Transverse colon (tissue), 4 donors: ENCODE measurements around the gene CYTH3. TPM values are rescaled to one million over a fixed set of nuclear protein-coding genes. Genes with fewer than 3 reads are reported as not detected.

Experiments
- DNase-seq: peaks from one replicate; pipeline ENCODE4 v3.0.0-alpha.2; 2019
- H3K27ac ChIP-seq, 4 donors: fragments of 200-600 bp; sonication (generic); 2 replicates each; pipeline ENCODE4 v1.5.1; 2016 to 2018; ENCODE audit warnings: inconsistent platforms in 4 of 4
- H3K27me3 ChIP-seq: fragments of 200-600 bp; sonication (generic); 2 replicates; pipeline ENCODE4 v1.5.1; 2017; ENCODE audit warnings: inconsistent platforms
- H3K36me3 ChIP-seq, 4 donors: fragments of 200-600 bp; sonication (generic); 2 replicates each; pipeline ENCODE4 v1.5.1; 2017 to 2019; ENCODE audit warnings: inconsistent platforms in 4 of 4
- H3K4me1 ChIP-seq, 4 donors: fragments of 200-600 bp; sonication (generic); 2 replicates each; pipeline ENCODE4 v1.5.1; 2017 to 2020; ENCODE audit warnings: inconsistent platforms in 4 of 4
- H3K4me3 ChIP-seq, 4 donors: fragments of 200-600 bp; sonication (generic); 1 replicate in 1 of 4; 2 replicates in 3 of 4; pipeline versions ENCODE4 v1.5.1 to v1.6.1; 2017 to 2019; ENCODE audit warnings: inconsistent platforms in 4 of 4
- H3K9me3 ChIP-seq, 2 donors: fragments of 200-600 bp; sonication (generic); 2 replicates each; pipeline ENCODE4 v1.5.1; 2017 to 2019; ENCODE audit warnings: inconsistent platforms in 2 of 2
- EP300 ChIP-seq: sonication (generic); formaldehyde crosslinking; IDR thresholded peaks from one replicate; pipeline ENCODE4 v1.6.1; 2017; ENCODE audit warnings: antibody characterized with exemption, low read depth
- POLR2A ChIP-seq: fragments of 450-650 bp; IDR thresholded peaks from one replicate; pipeline ENCODE4 v1.6.1; 2016; ENCODE audit warnings: antibody characterized with exemption, mild to moderate bottlenecking, moderate library complexity
- POLR2AphosphoS5 ChIP-seq, 3 donors: sonication (generic); formaldehyde crosslinking; IDR thresholded peaks; one replicate each; pipeline ENCODE4 v1.6.1; 2016; ENCODE audit warnings: antibody characterized with exemption in 3 of 3
- WGBS, 2 donors: methylation state at CpG; one replicate each; pipeline ENCODE4 v1.1.5; 2018; ENCODE audit warnings: low coverage in 1 of 2; 5-methylcytosine and 5-hydroxymethylcytosine counted together
- in situ Hi-C, 4 donors: fragments of 200-750 bp; cut with MboI; loops; one replicate each; pipeline versions ENCODE4 v1.15.0 to v1.15.1; 2017; ENCODE audit warnings: low sequenced_read_pairs in 3 of 4, low pct_ligation_motif_present in 1 of 4, low pct_unique_long_range_greater_than_20kb in 1 of 4
- intact Hi-C: fragments of 100-400 bp; cut with DNase I; formaldehyde crosslinking; loops from one replicate; pipeline ENCODE4 v1.15.1; 2023; ENCODE audit warnings: low total_unique reads
- total RNA-seq, 4 donors: library from RNA; depleted of rRNA; stranded (reverse); fragments of >200 nt; gene quantifications; one replicate each; pipeline ENCODE4 v1.1.0, GENCODE V29; 2016
- TF ChIP-seq, protein P1 (sequence below), 5 experiments: fragments of 200-600 bp in 3 of 5; fragments of 450-650 bp in 2 of 5; sonication (generic) in 3 of 5; IDR thresholded peaks; 1 replicate in 2 of 5; 2 replicates in 3 of 5; pipeline ENCODE4 v1.5.1; 2016 to 2017; ENCODE audit warnings: antibody characterized with exemption in 5 of 5, inconsistent platforms in 3 of 5, mild to moderate bottlenecking in 2 of 5, moderate library complexity in 1 of 5

Gene CYTH3
- total RNA-seq, 4 donors from 2014 or later, result 15.0 to 25.4 (median 19.4) TPM

DNA sequence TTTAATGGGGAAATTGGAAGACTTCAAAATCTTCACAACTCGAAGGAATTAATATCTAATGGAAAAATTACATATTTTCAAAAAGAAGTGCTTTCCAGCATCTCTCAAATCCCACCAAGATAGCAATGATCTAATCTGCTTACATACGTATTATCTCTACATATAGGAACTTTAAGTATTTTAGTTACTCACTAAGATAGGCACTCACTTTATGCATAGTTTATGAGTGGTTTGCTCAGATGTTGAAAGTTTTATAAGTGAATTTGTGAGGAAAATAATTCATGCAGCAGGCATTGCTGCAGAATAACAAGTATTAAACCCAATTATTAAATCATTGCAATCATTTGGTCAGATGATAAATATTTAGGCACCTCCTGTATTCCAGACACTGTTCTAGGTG lies 2.3 kb upstream of the CYTH3 start:
- Histone ChIP-seq H3K36me3 (no peaks in the 10 kb centered on the region), H3K4me1 (peaks cover 0 to 25% (median 19%) of the 10 kb centered on the region in 4 donors), H3K27me3 (no peaks in the 10 kb centered on the region), H3K9me3 (no peaks in the 10 kb centered on the region), H3K4me3 (no peak overlapping the region), H3K27ac (no peak overlapping the region)
- 86 to 90% methylated on average over 2 of the region's 2 CpGs for WGBS, 2 donors
- no peak for DNase-seq
- TF ChIP-seq POLR2AphosphoS5 (IDR thresholded peaks at IDR 0.05), result no peak
- TF ChIP-seq POLR2A, result no peak
- TF ChIP-seq, protein P1, sequence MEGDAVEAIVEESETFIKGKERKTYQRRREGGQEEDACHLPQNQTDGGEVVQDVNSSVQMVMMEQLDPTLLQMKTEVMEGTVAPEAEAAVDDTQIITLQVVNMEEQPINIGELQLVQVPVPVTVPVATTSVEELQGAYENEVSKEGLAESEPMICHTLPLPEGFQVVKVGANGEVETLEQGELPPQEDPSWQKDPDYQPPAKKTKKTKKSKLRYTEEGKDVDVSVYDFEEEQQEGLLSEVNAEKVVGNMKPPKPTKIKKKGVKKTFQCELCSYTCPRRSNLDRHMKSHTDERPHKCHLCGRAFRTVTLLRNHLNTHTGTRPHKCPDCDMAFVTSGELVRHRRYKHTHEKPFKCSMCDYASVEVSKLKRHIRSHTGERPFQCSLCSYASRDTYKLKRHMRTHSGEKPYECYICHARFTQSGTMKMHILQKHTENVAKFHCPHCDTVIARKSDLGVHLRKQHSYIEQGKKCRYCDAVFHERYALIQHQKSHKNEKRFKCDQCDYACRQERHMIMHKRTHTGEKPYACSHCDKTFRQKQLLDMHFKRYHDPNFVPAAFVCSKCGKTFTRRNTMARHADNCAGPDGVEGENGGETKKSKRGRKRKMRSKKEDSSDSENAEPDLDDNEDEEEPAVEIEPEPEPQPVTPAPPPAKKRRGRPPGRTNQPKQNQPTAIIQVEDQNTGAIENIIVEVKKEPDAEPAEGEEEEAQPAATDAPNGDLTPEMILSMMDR (IDR thresholded peaks at IDR 0.05), result no peak
- intact Hi-C loops, result loop anchor here (5.0 kb wide), 1 partner anchor 112 kb away; no protein-coding TSS in a partner anchor
- in situ Hi-C loops, result no loop called here

DNA sequence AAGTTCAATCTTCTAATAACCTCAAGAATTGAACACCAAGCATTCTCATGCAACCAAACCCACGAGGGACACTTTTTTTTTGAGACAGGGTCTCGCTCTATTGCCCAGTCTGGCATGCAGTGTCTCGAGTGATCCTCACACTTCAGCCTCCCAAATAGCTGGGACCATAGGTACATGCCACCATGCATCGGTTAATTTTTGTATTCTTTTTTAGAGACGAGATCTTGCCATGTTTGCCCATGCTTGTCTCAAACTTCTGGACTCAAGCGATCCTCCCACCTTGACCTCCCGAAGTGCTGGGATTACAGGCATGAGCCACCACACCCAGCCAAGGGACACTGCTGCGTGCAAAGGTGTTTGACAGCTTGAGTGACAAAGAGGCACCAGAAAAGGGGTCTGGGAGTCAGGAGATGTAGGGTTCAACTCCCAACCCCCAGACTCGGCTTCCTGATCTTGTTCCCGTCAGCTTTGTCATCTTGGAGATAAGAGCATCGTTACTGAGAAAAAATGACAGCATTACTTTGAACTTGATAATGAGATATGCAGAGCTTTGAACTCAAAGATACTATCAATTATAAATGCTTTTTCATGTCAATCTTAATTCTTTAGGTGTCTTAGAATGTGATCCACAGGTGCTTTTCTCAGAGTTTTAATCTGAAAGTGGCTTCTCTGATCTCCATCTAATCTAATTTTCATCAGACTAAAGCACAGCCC lies 1.6 kb upstream of the CYTH3 start:
- H3K36me3 ChIP-seq, result no peaks in the 10 kb centered on the region
- intact Hi-C loops, result loop anchor here (5.0 kb wide), 1 partner anchor 112 kb away; no protein-coding TSS in a partner anchor
- H3K27me3 ChIP-seq, result no peaks in the 10 kb centered on the region
- in situ Hi-C loops, result no loop called here
- 89 to 90% methylated on average over 3 to 11 of the region's 11 CpGs for WGBS, 2 donors
- peaks cover 0 to 32% (median 23%) of the 10 kb centered on the region in 4 donors for H3K4me1 ChIP-seq
- DNase-seq, result no peak
- H3K9me3 ChIP-seq, result no peaks in the 10 kb centered on the region
- no peak for TF ChIP-seq POLR2AphosphoS5 (IDR thresholded peaks at IDR 0.05)
- TF ChIP-seq POLR2A, result no peak
- no peak for TF ChIP-seq EP300
- TF ChIP-seq, protein P1 (IDR thresholded peaks at IDR 0.05), result no peak
- H3K27ac ChIP-seq, result no peak overlapping the region
- no peak overlapping the region for H3K4me3 ChIP-seq

DNA sequence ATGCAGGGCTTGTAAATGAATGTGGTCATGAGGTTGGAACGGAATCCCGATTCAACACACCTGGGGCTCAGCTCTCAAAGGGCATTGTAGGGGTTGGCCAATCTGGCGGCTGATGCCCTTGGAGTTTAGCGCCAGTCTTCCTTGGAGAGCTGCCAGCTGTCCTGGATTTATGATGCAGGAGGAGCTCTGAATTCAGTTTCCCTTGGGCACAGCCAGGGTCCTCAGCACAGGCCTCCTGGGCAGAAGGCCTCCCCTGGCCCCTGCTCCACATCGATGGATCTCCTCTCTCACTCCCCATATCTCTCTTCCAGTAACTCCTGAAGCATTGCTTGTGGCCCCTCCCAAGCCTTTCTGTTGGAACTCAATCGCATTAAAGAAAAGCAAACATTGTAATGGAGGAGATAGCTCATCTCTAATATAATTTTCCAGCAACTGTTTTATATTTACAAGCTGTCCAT lies 985 bp upstream of the CYTH3 start:
- Histone ChIP-seq H3K36me3 (no peaks in the 10 kb centered on the region), H3K27me3 (no peaks in the 10 kb centered on the region), H3K27ac (peak overlapping the region in 2 of 4 donors; percentile 80 to 87), H3K4me1 (peaks cover 0 to 38% (median 28%) of the 10 kb centered on the region in 4 donors), H3K4me3 (peak overlapping the region in 1 of 4 donors; percentile 95), H3K9me3 (no peaks in the 10 kb centered on the region)
- 44 to 77% methylated on average over 5 to 6 of the region's 6 CpGs for WGBS, 2 donors
- intact Hi-C loops, result loop anchor here (5.0 kb wide), 1 partner anchor 111 kb away; no protein-coding TSS in a partner anchor
- in situ Hi-C loops, result no loop called here
- DNase-seq, result peak; percentile 77
- TF ChIP-seq POLR2A, result no peak
- TF ChIP-seq, protein P1 (IDR thresholded peaks at IDR 0.05), result no peak
- TF ChIP-seq POLR2AphosphoS5 (IDR thresholded peaks at IDR 0.05), result no peak
- TF ChIP-seq EP300, result no peak

DNA sequence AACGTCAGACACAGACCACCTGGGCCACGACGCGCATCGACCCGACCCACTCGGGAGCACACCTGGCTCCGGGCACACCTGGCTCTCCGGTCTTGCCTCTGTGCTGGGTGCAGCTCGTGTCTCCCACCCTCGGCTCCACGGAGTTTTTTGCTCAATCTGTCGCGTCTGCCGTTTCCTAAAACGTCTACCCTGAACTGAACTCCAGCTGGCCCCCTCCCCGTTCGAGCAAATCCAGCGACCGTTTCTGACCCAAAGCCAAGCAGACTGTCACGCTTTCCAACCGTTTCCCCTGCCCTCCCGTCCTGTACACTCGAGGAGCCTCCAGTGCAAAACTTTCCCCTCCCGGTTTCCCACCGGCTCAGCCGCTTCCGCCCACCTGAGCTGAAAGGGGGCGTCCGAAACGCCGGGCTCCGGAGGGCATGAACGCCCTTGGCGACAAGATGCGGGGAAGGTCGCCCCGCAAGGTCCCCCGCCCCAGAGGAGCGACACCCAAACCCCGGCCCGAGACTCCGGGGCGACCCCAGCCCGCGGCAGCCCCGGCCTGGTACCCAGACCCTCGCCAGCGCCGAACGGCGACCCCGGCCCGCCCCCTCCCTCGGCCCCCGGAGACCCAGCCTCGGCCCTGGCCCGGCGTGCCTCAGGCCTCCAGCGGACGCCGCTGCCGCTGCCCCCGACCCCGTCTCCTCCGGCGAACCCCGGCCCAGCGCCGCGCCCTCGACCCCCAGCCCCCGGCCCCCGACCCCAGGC lies 557 bp downstream of the CYTH3 start:
- Histone ChIP-seq H3K4me3 (peak overlapping the region; percentile 68 to 99 (median 96)), H3K27ac (peak overlapping the region; percentile 80 to 87 (median 83)), H3K4me1 (peaks cover 0 to 42% (median 28%) of the 10 kb centered on the region in 4 donors), H3K27me3 (no peaks in the 10 kb centered on the region), H3K36me3 (no peaks in the 10 kb centered on the region), H3K9me3 (no peaks in the 10 kb centered on the region)
- in situ Hi-C loops (no loop called here), intact Hi-C loops (loop anchor here (5.0 kb wide), 1 partner anchor 110 kb away; no protein-coding TSS in a partner anchor)
- WGBS, 2 donors, result 1% methylated on average over 27 of the region's 74 CpGs; no CpG with 5 or more reads in 1 of the 2 donors
- DNase-seq, result peak; percentile 28
- TF ChIP-seq EP300 (no peak), POLR2AphosphoS5 (IDR thresholded peaks at IDR 0.05) (no peak), POLR2A (no peak)
- TF ChIP-seq, protein P1 (IDR thresholded peaks at IDR 0.05), result no peak
